ENCODE data around the gene TMEM121.
A peak's percentile ranks its signal among the peaks of the same experiment; 100 is the strongest.

The TMEM121 gene

GRCh38 chr14:105525861-105526775, at the start of gene TMEM121:
TMEM121 (plus strand) TSS chr14:105526583; CDS start chr14:105528835, 2,252 bp downstream.
- DNase-seq (ENCODE audit: low read depth in 4 of 4, low spot score in 1 of 4) = peak in 1 of 4 experiments; percentile 17

DNA sequence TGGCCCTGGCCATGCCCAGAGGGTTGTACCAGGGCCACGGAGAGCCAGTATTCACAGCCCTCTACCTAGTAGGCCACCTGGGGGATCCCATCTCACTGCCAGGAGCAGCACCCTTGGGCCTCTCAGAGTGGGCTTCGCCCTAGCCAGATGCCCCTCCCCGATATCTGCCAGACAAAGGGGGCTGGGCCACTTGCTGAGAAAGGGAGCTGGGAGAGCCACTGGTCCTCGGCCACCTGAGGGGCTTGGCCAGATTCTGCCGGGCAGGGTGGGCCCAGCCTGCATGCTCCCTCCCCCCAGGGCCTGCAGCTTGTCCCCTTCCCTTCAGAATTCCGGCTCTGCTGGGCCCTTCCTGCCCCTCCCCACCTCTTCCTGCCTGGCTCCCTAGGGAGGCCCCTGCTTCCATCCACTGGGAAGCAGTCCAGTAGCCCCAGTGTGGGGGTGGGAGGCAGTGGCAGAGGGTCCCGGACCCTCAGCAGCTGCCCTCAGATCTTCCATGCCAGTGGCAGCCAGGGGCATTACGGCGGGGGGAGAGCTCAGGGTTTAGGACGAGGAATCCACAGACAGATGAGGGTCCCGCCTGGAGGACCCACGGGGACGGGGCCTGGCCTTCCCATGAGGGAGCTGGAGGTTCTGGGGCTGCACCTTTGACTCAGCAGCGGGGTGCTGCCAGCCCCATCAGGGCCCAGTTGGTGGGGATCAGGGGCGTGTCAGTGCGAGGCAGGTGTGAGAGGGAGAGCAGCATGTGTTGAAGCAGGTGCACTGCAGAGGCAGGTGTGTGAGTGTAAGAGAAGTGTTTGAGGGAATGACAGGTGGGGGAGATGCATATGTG, 49.3 kb upstream of the TMEM121 start:
- DNase-seq (ENCODE audit: low read depth in 4 of 4, low spot score in 1 of 4) = no peak

DNA sequence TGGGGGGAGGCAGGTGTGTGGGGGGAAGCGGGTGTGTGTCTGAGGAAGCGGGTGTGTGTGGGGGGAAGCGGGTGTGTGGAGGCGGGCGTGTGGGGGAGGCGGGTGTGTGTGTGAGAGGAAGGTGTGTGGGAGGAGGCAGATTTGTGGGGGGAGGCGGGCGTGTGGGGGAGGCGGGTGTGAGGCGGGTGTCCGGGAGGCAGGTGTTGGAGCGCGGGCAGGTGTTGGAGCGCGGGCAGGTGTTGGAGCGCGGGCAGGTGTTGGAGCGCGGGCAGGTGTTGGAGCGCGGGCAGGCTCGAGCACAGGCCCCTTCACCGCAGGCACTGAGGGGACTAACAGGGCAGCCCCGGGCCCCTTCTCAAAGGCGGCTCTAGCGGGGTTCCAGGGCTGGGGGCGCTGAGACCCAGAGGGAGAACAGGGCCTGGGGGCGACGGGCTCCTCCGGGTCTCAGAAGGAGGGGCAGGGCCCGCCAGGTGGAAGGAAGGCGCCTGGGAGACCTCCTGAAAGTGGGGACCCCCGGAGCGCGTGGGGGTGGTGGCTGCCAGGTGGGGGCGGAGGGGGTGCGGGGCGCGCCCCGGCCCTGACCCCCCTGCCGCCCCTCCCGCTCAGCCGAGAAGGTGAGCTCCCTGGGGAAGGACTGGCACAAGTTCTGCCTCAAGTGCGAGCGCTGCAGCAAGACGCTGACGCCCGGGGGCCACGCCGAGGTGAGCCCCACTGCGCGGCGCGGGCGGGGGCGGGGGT, 48.6 kb upstream of the TMEM121 start:
- DNase-seq (ENCODE audit: low read depth in 4 of 4, low spot score in 1 of 4) = no peak

GRCh38 chr14:105478398-105479251, 47.8 kb upstream of the TMEM121 start:
- no peak for DNase-seq (ENCODE audit: low read depth in 4 of 4, low spot score in 1 of 4)

DNA sequence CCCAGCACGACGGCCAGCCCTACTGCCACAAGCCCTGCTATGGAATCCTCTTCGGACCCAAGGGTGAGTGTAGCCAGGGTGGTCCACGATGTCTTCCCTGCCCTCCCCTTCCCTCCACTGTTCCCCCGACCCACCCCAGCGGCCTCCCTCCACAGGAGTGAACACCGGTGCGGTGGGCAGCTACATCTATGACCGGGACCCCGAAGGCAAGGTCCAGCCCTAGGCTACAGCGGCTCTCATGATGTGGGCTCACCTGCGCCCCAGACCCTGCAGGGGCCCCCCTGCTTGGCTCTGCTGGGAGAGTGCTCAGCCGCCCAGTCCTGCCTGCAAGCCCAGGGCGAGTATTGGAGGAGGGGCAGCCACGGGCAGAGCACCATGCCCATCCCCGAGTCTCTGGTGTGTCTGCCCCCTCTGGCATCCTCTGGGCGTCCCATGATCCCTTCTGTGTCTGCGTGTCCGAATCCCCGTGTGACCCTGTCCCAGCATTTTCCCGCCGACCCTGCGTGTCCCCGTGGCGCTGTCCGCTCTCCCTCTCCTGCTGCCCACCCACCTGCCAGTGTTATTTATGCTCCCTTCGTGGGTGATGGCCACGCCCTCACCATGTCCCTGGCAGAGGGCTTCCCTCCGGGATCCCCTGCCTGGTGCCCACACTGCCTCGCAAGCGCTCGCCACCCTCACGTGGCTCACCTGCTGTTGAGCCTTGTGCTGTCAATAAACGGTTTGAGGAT, 46.8 kb upstream of the TMEM121 start:
- DNase-seq (ENCODE audit: low read depth in 4 of 4, low spot score in 1 of 4) = no peak

DNA sequence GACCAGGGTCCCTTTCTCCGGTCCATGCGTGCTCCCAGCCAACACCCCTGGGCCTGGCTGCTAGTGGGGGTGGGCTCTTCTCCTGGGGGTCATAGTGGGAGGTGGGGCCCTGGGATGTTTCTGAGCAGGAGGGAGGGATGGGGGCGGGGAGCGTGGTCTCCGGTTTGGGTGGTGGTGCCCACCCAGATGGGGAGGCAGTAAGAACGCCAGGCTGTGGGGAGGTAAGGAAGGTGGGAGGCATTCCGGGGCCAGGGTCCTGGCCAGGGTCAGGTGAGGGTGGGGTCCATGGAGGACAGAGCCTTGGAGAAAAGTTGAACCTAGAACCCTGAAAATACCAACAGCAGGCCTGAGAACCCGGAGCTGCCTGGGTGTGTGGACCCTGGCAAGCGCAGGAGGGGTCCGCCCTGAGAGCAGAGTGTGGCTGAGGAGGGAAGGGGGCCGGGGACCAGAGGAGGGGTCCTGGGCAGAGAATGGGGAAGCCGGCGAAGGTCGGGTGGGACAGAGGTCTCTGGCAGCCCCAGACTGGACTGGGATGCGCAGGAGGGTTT, 46.1 kb upstream of the TMEM121 start:
- no peak for DNase-seq (ENCODE audit: low read depth in 4 of 4, low spot score in 1 of 4)

DNA sequence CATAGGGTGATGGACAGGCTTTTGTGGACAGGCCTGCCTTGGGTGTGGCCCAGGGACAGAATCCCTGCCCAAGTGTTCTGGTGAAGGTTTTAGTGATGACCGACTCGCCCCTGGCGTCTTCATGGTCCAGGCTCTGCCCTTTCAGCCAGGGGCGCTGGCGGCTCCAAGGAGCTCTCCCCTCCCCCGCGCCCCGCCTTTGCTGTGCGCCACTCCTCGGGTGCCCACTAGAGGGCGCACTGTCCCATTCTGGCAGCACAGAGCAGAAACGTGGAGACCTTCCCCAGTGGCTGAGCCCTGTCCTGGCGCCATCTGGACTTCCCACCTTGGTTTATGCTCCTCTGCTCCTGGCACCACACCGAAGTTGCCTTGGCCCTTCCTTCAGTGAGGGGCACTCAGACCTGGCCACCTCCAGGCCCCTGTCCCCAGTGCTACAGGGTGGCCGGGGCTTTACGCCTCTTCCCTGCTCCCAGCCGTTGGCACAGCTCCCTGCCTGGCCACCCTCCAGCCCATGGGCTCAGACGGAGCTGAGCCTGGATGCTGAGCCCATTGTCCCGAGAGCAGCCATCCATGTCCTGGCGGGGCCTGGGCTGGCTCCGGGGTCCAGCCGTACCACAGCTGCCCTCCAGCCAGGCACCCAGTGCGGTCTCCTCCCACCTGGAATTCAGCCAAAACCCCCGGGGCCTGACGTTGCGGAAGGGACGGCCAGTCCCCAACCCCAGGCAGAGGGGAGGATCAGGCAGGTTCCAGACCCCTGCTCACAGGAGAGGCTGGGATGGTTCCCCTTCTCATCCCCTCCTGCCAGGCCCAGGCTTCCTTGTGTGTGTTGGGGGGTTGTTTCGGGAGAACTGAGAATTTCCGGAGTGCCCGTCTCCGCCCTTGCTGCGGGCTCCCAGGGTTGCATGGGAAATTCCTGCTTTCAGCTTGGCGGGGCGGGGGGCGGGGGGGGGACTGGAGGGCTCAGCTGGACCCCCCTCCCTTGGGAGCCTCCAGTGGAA, 45.3 kb upstream of the TMEM121 start:
- DNase-seq (ENCODE audit: low read depth in 4 of 4, low spot score in 1 of 4) = peak; percentile 79 to 84 (median 82)

GRCh38 chr14:105481886-105482457, 44.4 kb upstream of the TMEM121 start:
- peak; percentile 61 to 82 (median 80) for DNase-seq (ENCODE audit: low read depth in 4 of 4, low spot score in 1 of 4)

GRCh38 chr14:105482486-105483110, 43.8 kb upstream of the TMEM121 start:
- no peak for DNase-seq (ENCODE audit: low read depth in 4 of 4, low spot score in 1 of 4)

DNA sequence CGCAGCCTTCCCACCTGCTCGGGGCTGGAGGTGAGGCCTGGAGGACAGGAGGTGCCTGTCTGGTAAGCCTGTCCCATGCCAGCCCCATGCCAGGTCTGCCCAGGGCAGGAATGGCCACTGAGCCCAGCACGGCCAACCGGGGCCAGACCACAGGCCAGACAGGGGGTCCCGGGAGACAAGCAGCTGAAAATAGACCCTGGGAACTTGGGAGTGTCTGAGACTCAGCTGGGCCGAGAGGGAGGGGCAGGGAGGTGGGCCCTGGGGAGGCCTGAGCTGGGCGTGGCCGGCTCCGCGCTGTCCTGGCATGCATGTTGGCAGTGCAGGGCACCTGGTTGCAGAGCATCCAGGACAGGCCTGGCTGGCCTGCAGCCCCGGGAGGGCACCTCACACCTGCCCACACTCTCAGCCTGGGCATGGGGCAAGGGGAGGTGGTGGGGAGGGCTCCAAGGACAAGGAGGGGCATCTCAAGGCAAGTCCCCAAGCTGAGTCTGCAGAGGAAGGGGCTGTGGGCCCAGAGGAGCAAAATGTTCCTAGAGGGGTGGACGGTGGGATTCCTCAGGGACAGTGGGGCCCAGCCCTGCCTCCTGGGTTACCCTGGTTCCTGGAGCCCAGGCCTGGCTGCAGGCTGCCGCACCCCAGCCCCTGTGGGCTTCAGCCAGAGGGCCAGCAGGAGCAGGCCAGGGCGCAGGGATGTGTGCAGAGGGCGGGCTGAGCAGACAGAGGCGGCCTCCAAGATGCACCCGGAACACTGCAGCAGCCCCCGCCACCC, 42.9 kb upstream of the TMEM121 start:
- no peak for DNase-seq (ENCODE audit: low read depth in 4 of 4, low spot score in 1 of 4)

- DNase-seq (ENCODE audit: low read depth in 4 of 4, low spot score in 1 of 4) = no peak
These were observed 42.0 kb upstream of the TMEM121 start for GRCh38 chr14:105484069-105484996.

- no peak for DNase-seq (ENCODE audit: low read depth in 4 of 4, low spot score in 1 of 4)
These were observed 41.4 kb upstream of the TMEM121 start for GRCh38 chr14:105484997-105485393.

GRCh38 chr14:105485739-105486162, 40.6 kb upstream of the TMEM121 start:
- no peak for DNase-seq (ENCODE audit: low read depth in 4 of 4, low spot score in 1 of 4)

DNA sequence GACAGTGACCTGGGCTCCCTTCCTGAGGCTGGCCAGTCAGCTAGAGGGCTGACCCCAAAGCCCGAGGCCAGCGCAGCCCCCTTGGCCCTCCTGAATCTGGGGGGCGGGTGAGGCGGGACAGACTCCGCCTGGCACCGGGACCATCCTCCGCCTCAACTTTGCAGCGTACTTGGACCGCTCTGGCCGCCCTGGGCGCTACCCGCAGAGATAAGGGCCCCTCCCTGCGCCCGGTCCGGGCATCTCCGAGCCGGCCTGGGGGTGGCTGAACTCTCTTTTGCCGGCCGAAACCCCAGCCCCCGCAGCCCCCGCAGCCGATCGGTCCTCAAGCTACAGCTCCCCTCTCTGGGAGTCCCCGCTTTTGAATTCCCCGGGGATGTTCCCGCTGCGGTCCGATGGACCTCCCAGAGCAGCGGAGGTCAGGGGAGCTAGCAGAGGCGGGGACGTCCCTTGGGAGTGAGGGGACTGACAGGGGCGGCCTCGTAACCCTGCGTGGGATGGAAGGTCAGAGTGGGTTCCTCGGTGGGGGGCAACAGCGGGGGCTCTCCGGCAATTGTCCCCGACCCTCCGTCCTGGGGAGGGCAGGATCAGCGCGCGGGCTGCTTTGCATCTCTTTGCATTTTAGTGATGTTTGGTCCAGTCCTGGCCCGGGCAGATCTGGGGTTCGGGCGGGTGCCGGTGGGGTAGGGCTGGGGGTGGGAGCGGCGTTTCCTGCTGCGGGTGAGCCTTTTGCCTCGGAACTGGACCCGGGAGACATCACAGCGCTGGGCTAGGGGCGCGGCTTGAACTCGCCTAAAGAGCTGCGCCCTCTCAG, 40.0 kb upstream of the TMEM121 start, which contains the start of gene CRIP1:
Gene CRIP1, plus strand, starts transcription at position 724 of the 811 bp plus-strand sequence. CDS start 374 bp downstream, outside the sequence.
- DNase-seq (ENCODE audit: low read depth in 4 of 4, low spot score in 1 of 4) = no peak

All from stimulated activated CD4-positive, alpha-beta T cell treated with anti-CD3 and anti-CD28 coated beads, Interleukin-1b, Interleukin-23, amount 100 ng/mL, for 24 hours (primary cell).